ENCODE data around the gene AGPAT2.
"Not testable (repeated sequence)": the region's sequence is repeated elsewhere in the genome, so short reads cannot be mapped to it uniquely, and the experiment has no call there.

The AGPAT2 gene

GRCh38 chr9:136643596-136644342 is 43.5 kb downstream of the AGPAT2 start:
- DNase-seq: no peak

GRCh38 chr9:136642439-136642921 is 44.8 kb downstream of the AGPAT2 start:
- DNase-seq: no peak

GRCh38 chr9:136640171-136641111 is 46.8 kb downstream of the AGPAT2 start:
- no peak for DNase-seq

- DNase-seq: no peak
Measured at GRCh38 chr9:136634904-136635303, 52.4 kb downstream of the AGPAT2 start.

- DNase-seq: not testable (repeated sequence)
Measured at GRCh38 chr9:136632491-136633106, 54.7 kb downstream of the AGPAT2 start.

GRCh38 chr9:136632072-136632471 is 55.2 kb downstream of the AGPAT2 start:
- not testable (repeated sequence) for DNase-seq

- no peak for DNase-seq
Measured at GRCh38 chr9:136631038-136632000, 55.9 kb downstream of the AGPAT2 start.

- DNase-seq: no peak
Measured at GRCh38 chr9:136630662-136630992, 56.6 kb downstream of the AGPAT2 start.

GRCh38 chr9:136629879-136630661 is 57.2 kb downstream of the AGPAT2 start:
- no peak for DNase-seq

- no peak for DNase-seq
Measured at GRCh38 chr9:136629001-136629878, 58.0 kb downstream of the AGPAT2 start.

GRCh38 chr9:136628268-136628667 is 59.0 kb downstream of the AGPAT2 start:
- no peak for DNase-seq

- DNase-seq: no peak
Measured at GRCh38 chr9:136627703-136628102, 59.6 kb downstream of the AGPAT2 start.

GRCh38 chr9:136626740-136627642 is 60.3 kb downstream of the AGPAT2 start:
- no peak for DNase-seq

GRCh38 chr9:136626066-136626725 is 61.1 kb downstream of the AGPAT2 start:
- no peak for DNase-seq

GRCh38 chr9:136625101-136626065 is 61.9 kb downstream of the AGPAT2 start:
- no peak for DNase-seq

GRCh38 chr9:136624184-136624951 is 62.9 kb downstream of the AGPAT2 start:
- DNase-seq: no peak

- DNase-seq: no peak
Measured at GRCh38 chr9:136623842-136624183, 63.4 kb downstream of the AGPAT2 start.
